ENCODE measurements around the gene ZP1. TPM values are rescaled to one million over a fixed set of nuclear protein-coding genes. Genes with fewer than 3 reads are reported as not detected.

Gene ZP1
- total and polyA plus RNA-seq, 10 of the 15 experiments (the other 5 are each of a cell fraction or from before 2014, with no cell fraction given) = not detected

DNA sequence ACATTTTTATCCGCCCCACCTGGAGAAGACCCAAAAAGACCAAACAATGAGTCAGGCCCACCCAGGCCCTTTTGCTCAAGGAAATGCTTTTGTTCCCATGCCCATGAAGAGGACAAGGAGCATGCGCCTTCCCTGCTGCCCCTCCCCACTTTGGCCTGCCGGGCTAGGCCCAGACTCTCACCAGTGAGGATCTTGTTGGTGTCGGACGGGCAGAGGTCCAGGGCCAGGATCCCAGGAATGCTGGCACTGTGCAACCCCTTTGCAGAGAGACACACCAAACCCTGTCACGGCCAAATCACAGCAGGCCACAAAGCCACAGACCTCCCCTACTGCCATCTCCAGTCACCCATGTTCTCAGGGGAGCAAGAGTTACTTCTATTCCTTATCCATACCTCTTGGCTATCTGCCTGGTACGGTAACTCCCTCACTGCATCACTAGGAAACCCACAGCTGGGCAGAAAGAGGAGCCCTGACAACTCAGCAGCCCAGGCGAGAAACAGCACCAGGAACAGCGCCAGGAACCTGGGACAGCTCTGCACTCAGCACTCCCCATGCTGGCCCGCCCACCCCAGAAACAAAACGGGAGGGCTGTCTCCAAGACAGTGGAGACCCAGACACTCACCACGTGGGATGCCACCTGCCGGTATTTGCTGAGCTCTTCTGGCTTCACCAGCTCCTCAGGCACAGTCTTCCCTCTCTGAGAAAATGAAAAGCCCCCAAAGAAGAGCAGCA is 33.5 kb downstream of the ZP1 start:
- no peaks in the 10 kb centered on the region for H3K27me3 ChIP-seq (replicated peaks in 1 of 2; ENCODE audit: control insufficient read depth in 2 of 2, insufficient read depth in 2 of 2, low read length in 1 of 2)
- ChIA-PET CTCF (interaction anchor here (0.6 to 11.5 kb wide), 21 partner anchors 9 to 435 kb away, joined by 3 to 135 read pairs (median 6); partner anchors contain the start of gene TMEM109), RAD21 (ENCODE audit: unreplicated experiment) (interaction anchor here (1.8 to 2.9 kb wide), 3 partner anchors 69 to 138 kb away, joined by 4 to 12 read pairs (median 10); no protein-coding TSS in a partner anchor), SMC1A (ENCODE audit: uncharacterized antibody, unreplicated experiment) (interaction anchor here (1.2 to 8.0 kb wide), 7 partner anchors 13 to 228 kb away, joined by 3 to 57 read pairs (median 4); partner anchors contain the start of gene TMEM109), POLR2A (interaction anchor here (1.1 kb wide), 1 partner anchor 15 kb away, joined by 3 read pairs; no protein-coding TSS in a partner anchor)
- no peak for TF ChIP-seq YY1 (IDR thresholded peaks at IDR 0.05; ENCODE audit: low read depth, low read length)
- no peak for TF ChIP-seq NFIC (IDR thresholded peaks at IDR 0.05; ENCODE audit: low read depth, low read length)
- no peak for TF ChIP-seq DPF2 (IDR thresholded peaks at IDR 0.05)
- TF ChIP-seq JUND (IDR thresholded peaks at IDR 0.05; ENCODE audit: low read depth, low read length) = no peak
- TF ChIP-seq RCOR1 (conservative IDR thresholded peaks at IDR 0.05; ENCODE audit: low read depth, low read length) = no peak
- TF ChIP-seq POLR2A (IDR thresholded peaks at IDR 0.05; ENCODE audit: low read depth, low read length) = no peak
- no peak for TF ChIP-seq WRNIP1 (IDR thresholded peaks at IDR 0.05; ENCODE audit: borderline replicate concordance, low read depth, low read length)
- TF ChIP-seq ZNF384 (IDR thresholded peaks at IDR 0.05; ENCODE audit: borderline replicate concordance, low read depth, low read length) = no peak
- TF ChIP-seq, protein P1, sequence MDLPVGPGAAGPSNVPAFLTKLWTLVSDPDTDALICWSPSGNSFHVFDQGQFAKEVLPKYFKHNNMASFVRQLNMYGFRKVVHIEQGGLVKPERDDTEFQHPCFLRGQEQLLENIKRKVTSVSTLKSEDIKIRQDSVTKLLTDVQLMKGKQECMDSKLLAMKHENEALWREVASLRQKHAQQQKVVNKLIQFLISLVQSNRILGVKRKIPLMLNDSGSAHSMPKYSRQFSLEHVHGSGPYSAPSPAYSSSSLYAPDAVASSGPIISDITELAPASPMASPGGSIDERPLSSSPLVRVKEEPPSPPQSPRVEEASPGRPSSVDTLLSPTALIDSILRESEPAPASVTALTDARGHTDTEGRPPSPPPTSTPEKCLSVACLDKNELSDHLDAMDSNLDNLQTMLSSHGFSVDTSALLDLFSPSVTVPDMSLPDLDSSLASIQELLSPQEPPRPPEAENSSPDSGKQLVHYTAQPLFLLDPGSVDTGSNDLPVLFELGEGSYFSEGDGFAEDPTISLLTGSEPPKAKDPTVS (IDR thresholded peaks at IDR 0.05; ENCODE audit: low read depth, low read length) = no peak
- no peak overlapping the region for H3K4me3 ChIP-seq
- H3K27ac ChIP-seq (ENCODE audit: control insufficient read depth, insufficient read depth) = no peak overlapping the region
- H3K4me2 ChIP-seq (ENCODE audit: control insufficient read depth, insufficient read depth) = no peak overlapping the region
- H3K9ac ChIP-seq (ENCODE audit: control insufficient read depth, insufficient read depth, low read length) = no peak overlapping the region
- H3K9me3 ChIP-seq (replicated peaks; ENCODE audit: control insufficient read depth, insufficient read depth, low read length) = no peaks in the 10 kb centered on the region
- peaks cover 27 to 46% of the 10 kb centered on the region in 2 experiments for H3K36me3 ChIP-seq (ENCODE audit: control insufficient read depth in 2 of 2, insufficient read depth in 2 of 2, low read length in 1 of 2)
- no TSS peak for BruUV-seq (replicated peaks)
- peaks cover 29% of the 10 kb centered on the region for H3K79me2 ChIP-seq (ENCODE audit: control insufficient read depth, insufficient read depth, low read length)
- 85% methylated on average over 13 of the region's 13 CpGs for WGBS (ENCODE audit: insufficient coverage, insufficient replicate concordance, low lambda C conversion rate, missing lambda C conversion rate)
- ATAC-seq (no peak), DNase-seq (ENCODE audit: low read depth, low spot score) (no peak), FAIRE-seq (no peak)
- peaks cover 12% of the 10 kb centered on the region for H4K20me1 ChIP-seq (ENCODE audit: control insufficient read depth, insufficient read depth)
- peaks cover 6% of the 10 kb centered on the region for H3K4me1 ChIP-seq (ENCODE audit: control insufficient read depth, insufficient read depth, low read length)
- in situ Hi-C loops (cut with MboI) (no loop called here), intact Hi-C loops (cut with micrococcal nuclease; ENCODE audit: unreplicated experiment) (no loop called here)
- H2AFZ ChIP-seq (ENCODE audit: control insufficient read depth, low read depth, low read length) = no peak overlapping the region
